H1 (cell line): ENCODE data around the gene CFAP92. TPM values are rescaled to one million over a fixed set of nuclear protein-coding genes. Genes with fewer than 3 reads are reported as not detected.

ENCODE experiments used
- CTCF ChIA-PET: fragments of 300-600 bp; sonication (Branson Sonifier 250); formaldehyde crosslinking; loops from one replicate; lab custom pipeline; 2021; ENCODE audit not compliant: partially characterized antibody; lab: Charles Lee
- POLR2A ChIA-PET: fragments of 300-600 bp; sonication (Branson Sonifier 250); formaldehyde crosslinking; loops from one replicate; lab custom pipeline; 2021; ENCODE audit warnings: inconsistent platforms; ENCODE audit not compliant: partially characterized antibody; lab: Charles Lee
- DNase-seq, 2 experiments: peaks; one replicate each; pipeline versions ENCODE4 v3.0.0 to v3.0.0-alpha.2; 2010 to 2022; ENCODE audit warnings: low spot score in 2 of 2, low read depth in 1 of 2, mixed read lengths in 1 of 2
- FAIRE-seq: peaks from 2 replicates; lab custom pipeline; 2011; peaks lifted over from hg19 to GRCh38; lab: Jason Lieb, UNC
- H2AFZ ChIP-seq: 2 replicates; pipeline ENCODE4 v1.8.1; 2012; ENCODE audit warnings: low read length, inconsistent platforms
- H2AK5ac ChIP-seq: 2 replicates; pipeline ENCODE4 v1.6.1; 2013; ENCODE audit warnings: low read depth, low read length
- H2BK120ac ChIP-seq: replicated peaks from 2 replicates; pipeline ENCODE3; 2013; ENCODE audit warnings: low read depth, low read length, inconsistent platforms
- H2BK12ac ChIP-seq: 2 replicates; pipeline ENCODE4 v1.6.1; 2013; ENCODE audit warnings: low read depth, low read length
- H2BK15ac ChIP-seq: 2 replicates; pipeline ENCODE4 v1.6.1; 2013; ENCODE audit warnings: low read length
- H2BK20ac ChIP-seq: 2 replicates; pipeline ENCODE4 v1.6.1; 2013; ENCODE audit warnings: low read length
- H2BK5ac ChIP-seq: 2 replicates; pipeline ENCODE4 v1.6.1; 2013; ENCODE audit warnings: low read depth, low read length
- H3K14ac ChIP-seq: 2 replicates; pipeline ENCODE4 v1.6.1; 2013; ENCODE audit warnings: inconsistent platforms; ENCODE audit not compliant: insufficient read length
- H3K18ac ChIP-seq: 2 replicates; pipeline ENCODE4 v1.6.1; 2013; ENCODE audit warnings: low read length; ENCODE audit errors: extremely low read depth
- H3K23ac ChIP-seq: 2 replicates; pipeline ENCODE4 v1.6.1; 2013; ENCODE audit warnings: inconsistent platforms; ENCODE audit not compliant: insufficient read length
- H3K23me2 ChIP-seq: 2 replicates; pipeline ENCODE4 v1.6.1; 2013; ENCODE audit warnings: low read depth, low read length
- H3K27ac ChIP-seq: 2 replicates; pipeline ENCODE4 v1.6.1; 2011; ENCODE audit warnings: low read depth, low read length, inconsistent platforms
- H3K27me3 ChIP-seq, 4 experiments: replicated peaks in 1 of 4; 1 replicate in 1 of 4; 2 replicates in 3 of 4; pipeline versions ENCODE4 v1.6.1 to v1.8.1; 2011 to 2013; ENCODE audit warnings: low read length in 3 of 4, mild to moderate bottlenecking in 3 of 4, inconsistent platforms in 2 of 4, mixed read lengths in 2 of 4, moderate library complexity in 1 of 4; ENCODE audit not compliant: control insufficient read depth in 3 of 4, insufficient read depth in 3 of 4; ENCODE audit errors: extremely low read depth in 1 of 4
- H3K36me3 ChIP-seq, 4 experiments: 2 replicates each; pipeline versions ENCODE4 v1.6.1 to v1.8.1; 2011 to 2013; ENCODE audit warnings: mild to moderate bottlenecking in 4 of 4, low read length in 3 of 4, moderate library complexity in 2 of 4, control low read depth in 1 of 4, inconsistent platforms in 1 of 4; ENCODE audit not compliant: insufficient read depth in 4 of 4, control insufficient read depth in 2 of 4
- H3K4ac ChIP-seq: replicated peaks from 2 replicates; pipeline ENCODE3; 2013; ENCODE audit warnings: low read length, low read depth, mixed read lengths, inconsistent platforms; ENCODE audit not compliant: insufficient read length
- H3K4me1 ChIP-seq, 4 experiments: replicated peaks in 1 of 4; 1 replicate in 1 of 4; 2 replicates in 3 of 4; pipeline versions ENCODE4 v1.6.1 to v1.8.1; 2011 to 2013; ENCODE audit warnings: low read length in 3 of 4, inconsistent platforms in 2 of 4, mixed read lengths in 1 of 4; ENCODE audit not compliant: insufficient read depth in 4 of 4, control insufficient read depth in 3 of 4
- H3K4me2 ChIP-seq, 2 experiments: 2 replicates each; pipeline versions ENCODE4 v1.6.1 to v1.8.1; 2011 to 2013; ENCODE audit warnings: low read depth in 2 of 2, low read length in 2 of 2, control low read depth in 1 of 2, inconsistent platforms in 1 of 2, mild to moderate bottlenecking in 1 of 2; ENCODE audit not compliant: insufficient read depth in 1 of 2
- H3K4me3 ChIP-seq, 4 experiments: fragments of 200-600, 300-600 bp in 1 of 4; sonication (generic), shearing (Covaris generic), sonication (Bioruptor Twin) in 1 of 4; 2 replicates each; pipeline versions ENCODE4 v1.5.1 to v1.8.1; 2011 to 2016; ENCODE audit warnings: low read length in 4 of 4, low read depth in 3 of 4, control low read depth in 2 of 4, inconsistent platforms in 2 of 4, mild to moderate bottlenecking in 2 of 4, mixed read lengths in 1 of 4, moderate library complexity in 1 of 4; ENCODE audit not compliant: insufficient read depth in 2 of 4; ENCODE audit errors: extremely low read depth in 1 of 4
- H3K56ac ChIP-seq: replicated peaks from 2 replicates; pipeline ENCODE3; 2013; ENCODE audit warnings: low read depth, mild to moderate bottlenecking, mixed read lengths, low read length, inconsistent platforms; ENCODE audit not compliant: insufficient read length
- H3K79me1 ChIP-seq: 2 replicates; pipeline ENCODE4 v1.6.1; 2013; ENCODE audit warnings: low read depth, low read length, control low read depth
- H3K79me2 ChIP-seq, 2 experiments: 2 replicates each; pipeline versions ENCODE4 v1.6.1 to v1.8.1; 2012 to 2013; ENCODE audit warnings: low read length in 2 of 2, mild to moderate bottlenecking in 2 of 2, inconsistent platforms in 1 of 2; ENCODE audit not compliant: insufficient read depth in 2 of 2, control insufficient read depth in 1 of 2
- H3K9ac ChIP-seq, 4 experiments: replicated peaks in 1 of 4; 1 replicate in 1 of 4; 2 replicates in 3 of 4; pipeline versions ENCODE4 v1.6.1 to v1.8.1; 2011 to 2013; ENCODE audit warnings: low read depth in 3 of 4, low read length in 3 of 4, control low read depth in 2 of 4, mild to moderate bottlenecking in 2 of 4, moderate library complexity in 2 of 4, inconsistent platforms in 1 of 4; ENCODE audit errors: extremely low read depth in 1 of 4
- H3K9me3 ChIP-seq, 2 experiments: 2 replicates each; pipeline versions ENCODE4 v1.6.1 to v1.8.1; 2012 to 2013; ENCODE audit warnings: mild to moderate bottlenecking in 2 of 2, moderate library complexity in 2 of 2, control low read depth in 1 of 2, inconsistent platforms in 1 of 2, low read depth in 1 of 2, low read length in 1 of 2, mixed read lengths in 1 of 2; ENCODE audit not compliant: insufficient read depth in 2 of 2
- H4K20me1 ChIP-seq, 2 experiments: replicated peaks in 1 of 2; 2 replicates each; pipeline versions ENCODE3 to v1.8.1; 2011 to 2013; ENCODE audit warnings: inconsistent platforms in 2 of 2, low read length in 2 of 2, mild to moderate bottlenecking in 1 of 2; ENCODE audit not compliant: insufficient read depth in 2 of 2, control insufficient read depth in 1 of 2
- H4K5ac ChIP-seq: 2 replicates; pipeline ENCODE4 v1.6.1; 2013; ENCODE audit warnings: low read length, low read depth, mixed read lengths, inconsistent platforms; ENCODE audit not compliant: insufficient read length
- H4K8ac ChIP-seq: 2 replicates; pipeline ENCODE4 v1.8.0; 2013; ENCODE audit warnings: mild to moderate bottlenecking, moderate library complexity, low read length, inconsistent platforms; ENCODE audit not compliant: insufficient read depth; ENCODE audit errors: extremely low read depth
- H4K91ac ChIP-seq: replicated peaks from 2 replicates; pipeline ENCODE3; 2013; ENCODE audit warnings: low read length, mixed read lengths, inconsistent platforms; ENCODE audit not compliant: insufficient read length
- CHD7 ChIP-seq: fragments of 300-600 bp; sonication (generic); IDR thresholded peaks from 2 replicates; pipeline ENCODE4 v1.7.1; 2012; ENCODE audit warnings: low read length, moderate library complexity, mild to moderate bottlenecking, inconsistent platforms; ENCODE audit not compliant: insufficient replicate concordance
- WGBS, 2 experiments: shearing (Covaris generic) in 1 of 2; methylation state at CpG; one replicate each; pipeline versions ENCODE4 v1.1.6 to v1.1.7; 2013 to 2015; ENCODE audit warnings: low lambda C conversion rate in 2 of 2, mixed read lengths in 2 of 2, inconsistent platforms in 1 of 2, low coverage in 1 of 2, missing lambda C conversion rate in 1 of 2; ENCODE audit not compliant: insufficient replicate concordance in 2 of 2, insufficient coverage in 1 of 2, insufficient read length in 1 of 2; ENCODE audit errors: extremely low coverage in 1 of 2, missing lambda C conversion rate in 1 of 2; 5-methylcytosine and 5-hydroxymethylcytosine counted together
- polyA plus RNA-seq, 7 experiments: library from polyadenylated mRNA; depleted of rRNA in 3 of 7; stranded (reverse) in 5 of 7; unstranded in 2 of 7; fragments of >200 nt in 5 of 7; fragments of 200-250 nt in 2 of 7; gene quantifications; 1 replicate in 5 of 7; 2 replicates in 1 of 7; 4 replicates in 1 of 7; pipeline versions ENCODE4 v1.2.1 to v1.2.3, GENCODE V29; 2011 to 2013; ENCODE audit warnings: missing spikeins in 2 of 7, mixed read lengths in 2 of 7
- total RNA-seq: library from RNA; stranded (reverse); fragmentation: NEBNext Ultra II Directional; extraction: Animal tissue kit (Norgen Biotek cat#: 25700); gene quantifications from 2 replicates; pipeline ENCODE4 v1.2.1, GENCODE V29; 2021

The CFAP92 gene
- total and polyA plus RNA-seq, 2 of the 8 experiments (the other 6 are each of a cell fraction or from before 2014, with no cell fraction given) = 0.77 to 2.0 TPM

DNA sequence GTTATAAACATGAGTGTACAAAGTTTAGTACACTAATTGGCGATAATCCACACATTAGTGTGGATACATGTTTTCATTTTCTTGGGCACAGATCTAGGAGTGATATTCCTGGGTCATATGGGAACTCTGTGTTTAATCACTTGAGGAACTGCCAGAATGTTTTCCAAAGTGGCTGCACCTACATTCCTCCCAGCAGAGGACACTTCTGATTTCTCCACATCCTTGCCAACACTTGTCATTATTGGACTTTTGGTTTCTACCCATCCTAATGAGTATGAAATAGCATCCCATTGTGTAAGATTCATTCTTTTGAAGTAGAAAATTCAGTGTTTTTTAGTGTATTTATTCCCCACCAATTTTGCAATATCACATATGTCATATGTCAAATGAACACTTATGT is 53.6 kb downstream of the CFAP92 start:
- 85% methylated on average over 1 of the region's 1 CpG; no CpG with 5 or more reads in 1 of the 2 experiments for WGBS, 2 experiments
- Histone ChIP-seq H3K4ac (no peak overlapping the region), H3K23me2 (no peaks in the 10 kb centered on the region), H2AK5ac (no peak overlapping the region), H3K27me3 (no peaks in the 10 kb centered on the region), H3K9ac (no peak overlapping the region), H3K79me1 (no peaks in the 10 kb centered on the region), H3K9me3 (no peaks in the 10 kb centered on the region; a peak in 1 of 4 replicates), H4K91ac (no peak overlapping the region), H3K4me2 (no peak overlapping the region), H2BK15ac (no peak overlapping the region), H3K27ac (no peak overlapping the region), H2BK20ac (no peak overlapping the region), H3K36me3 (no peaks in the 10 kb centered on the region), H2BK120ac (no peak overlapping the region), H2BK12ac (no peak overlapping the region), H3K4me1 (no peaks in the 10 kb centered on the region), H3K56ac (no peak overlapping the region), H3K4me3 (no peak overlapping the region), H4K8ac (no peak overlapping the region), H3K79me2 (no peaks in the 10 kb centered on the region), H4K20me1 (no peaks in the 10 kb centered on the region), H3K23ac (no peak overlapping the region), H2AFZ (no peak overlapping the region), H2BK5ac (no peak overlapping the region), H4K5ac (no peak overlapping the region), H3K18ac (no peak overlapping the region), H3K14ac (no peak overlapping the region)
- DNase-seq (no peak), FAIRE-seq (no peak)
- ChIA-PET POLR2A (no interaction called here), CTCF (no interaction called here)
- TF ChIP-seq CHD7 = no peak
